Left colon (tissue), 2 donors: Measurements from ENCODE around the gene LARGE1. TPM values are rescaled to one million over a fixed set of nuclear protein-coding genes. Genes with fewer than 3 reads are reported as not detected.

Source experiments
- ATAC-seq: fragments of 200-7000 bp; cut with Tn5 transposase; one replicate; pipeline ENCODE4 v1.9.1; 2020; ENCODE audit warnings: mild to moderate bottlenecking, moderate library complexity
- DNase-seq, 2 donors: peaks; one replicate each; pipeline ENCODE4 v3.0.0-alpha.2; 2020
- intact Hi-C, 2 donors: fragments of 100-400 bp; cut with DNase I in 1 of 2; cut with micrococcal nuclease in 1 of 2; formaldehyde crosslinking; loops; one replicate each; pipeline versions ENCODE4 v1.11.2 to v1.14.0; 2022; cut with DNase I, micrococcal nuclease
- total RNA-seq, 2 donors: library from RNA; stranded (reverse); fragmentation: NEBNext Ultra II Directional; extraction: Animal tissue kit (Norgen Biotek cat#: 25700); gene quantifications; one replicate each; pipeline ENCODE4 v1.2.1, GENCODE V29; 2021
- donor health status: DM: no; HTN: no; CAD: no.
- donor health status: DM: yes; HTN: yes; CAD: no.

The LARGE1 gene
- total RNA-seq, 2 donors from 2014 or later = 51.6 to 69.6 TPM

DNA sequence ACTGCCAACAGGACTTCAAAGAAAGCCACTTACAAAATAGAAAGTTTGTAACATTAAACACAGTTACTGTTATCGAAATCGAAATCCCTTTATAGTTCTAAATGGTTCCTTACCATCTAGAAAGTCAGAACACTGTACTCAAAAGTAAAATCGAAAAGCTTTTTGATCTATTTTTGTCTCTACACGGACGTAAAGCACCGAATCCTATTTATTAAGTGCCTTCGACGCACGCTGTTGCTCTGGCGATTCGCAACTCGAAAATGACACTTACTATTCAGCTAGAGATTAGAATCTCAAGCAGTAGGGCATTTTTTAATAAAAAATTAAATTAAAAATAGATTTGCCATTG is 78.3 kb downstream of the LARGE1 start:
- no peak for ATAC-seq
- intact Hi-C loops = no loop called here
- no peak for DNase-seq

DNA sequence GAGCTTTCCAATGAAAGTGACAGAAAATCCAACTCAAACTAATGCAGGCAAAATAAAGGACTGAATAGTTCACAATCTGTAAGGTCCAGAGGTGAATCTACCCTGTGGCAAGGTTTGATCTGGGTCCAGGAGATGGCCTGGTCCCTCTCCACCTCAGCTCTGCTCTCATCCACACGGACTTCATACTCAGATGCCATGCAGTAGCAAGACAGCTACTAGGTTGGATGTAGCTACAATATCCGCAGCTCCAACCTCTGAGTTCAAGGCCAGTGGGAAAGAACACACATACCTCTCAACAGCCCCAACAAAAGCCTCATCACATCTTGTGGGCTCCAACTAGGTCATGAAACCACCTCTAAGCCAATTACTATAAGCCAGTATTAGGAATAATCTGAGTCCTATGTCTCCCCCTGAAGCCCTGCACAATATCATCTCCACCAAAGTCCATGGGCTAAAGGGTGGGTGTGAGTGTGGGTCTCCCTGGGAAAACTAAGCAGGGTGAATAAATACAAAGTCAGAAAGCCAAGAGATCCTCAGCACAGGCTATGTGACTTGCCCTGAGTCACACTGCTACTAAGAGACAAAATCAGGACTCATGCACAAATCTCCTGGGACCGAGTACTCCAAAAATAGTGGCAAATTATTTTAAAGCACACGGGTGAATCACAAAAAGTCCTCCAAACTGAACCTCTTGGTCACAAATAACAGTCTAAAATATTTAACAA is 78.8 kb downstream of the LARGE1 start:
- intact Hi-C loops = no loop called here
- ATAC-seq = no peak
- no peak for DNase-seq

DNA sequence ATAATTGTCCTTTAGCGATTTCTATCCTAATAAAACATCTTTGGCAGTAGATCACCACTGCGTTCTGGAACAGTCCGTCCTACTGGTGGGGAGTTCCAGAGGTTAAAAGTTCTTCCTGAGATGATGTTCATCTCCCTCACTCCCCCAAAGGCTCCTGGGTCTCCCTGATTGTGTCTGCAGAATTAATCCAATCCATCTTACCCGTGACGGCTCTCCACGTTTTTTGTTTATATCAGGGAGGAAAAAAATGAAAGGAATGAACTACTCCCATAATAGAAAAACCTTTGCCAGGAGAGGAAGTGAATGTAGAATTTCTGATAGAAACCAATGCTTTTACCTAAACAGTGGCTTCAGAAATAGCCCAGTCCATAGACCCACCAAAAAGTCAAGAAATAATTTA is 81.6 kb downstream of the LARGE1 start:
- ATAC-seq = no peak
- intact Hi-C loops = no loop called here
- DNase-seq = no peak

DNA sequence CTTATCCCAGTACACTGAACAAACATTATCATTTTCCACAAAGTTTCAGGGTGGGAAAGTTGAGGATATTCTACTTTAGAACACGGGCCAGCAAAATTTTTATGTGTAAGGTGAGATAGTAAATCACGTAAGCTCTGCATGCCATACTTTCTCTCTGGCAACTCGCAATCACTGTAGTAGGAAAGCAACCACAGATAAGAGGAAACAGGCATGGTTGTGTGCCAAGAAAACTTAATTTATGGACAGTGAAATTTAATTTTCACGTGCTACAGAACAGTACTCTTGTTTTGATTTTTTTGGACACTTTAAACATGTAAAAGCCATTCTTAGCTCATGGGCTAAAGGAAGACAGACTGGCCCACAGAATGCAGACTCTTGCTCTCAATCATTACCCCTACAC is 82.5 kb downstream of the LARGE1 start:
- no peak for DNase-seq
- intact Hi-C loops = no loop called here
- peak; percentile 24 for ATAC-seq

DNA sequence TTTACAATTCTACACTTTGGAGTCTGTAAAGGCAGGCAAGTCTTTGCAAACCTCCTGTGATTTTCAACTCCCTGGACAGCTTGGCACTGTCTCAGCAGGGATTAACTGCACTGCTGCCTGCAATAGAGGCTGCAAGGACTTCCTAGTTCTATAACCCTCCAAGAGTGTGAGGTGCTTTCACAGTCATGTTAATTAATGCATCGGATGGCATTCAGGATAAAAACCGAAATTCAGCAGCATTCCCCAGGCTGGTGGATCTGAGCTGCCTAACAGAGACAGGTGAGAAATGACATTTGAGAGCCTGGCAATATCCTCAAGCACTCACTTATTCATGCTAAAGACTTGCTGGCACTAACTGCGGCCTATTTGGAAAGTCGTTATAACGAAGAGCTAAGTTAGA is 85.0 kb downstream of the LARGE1 start:
- intact Hi-C loops = no loop called here
- peak in 1 of 2 donors; percentile 36 for DNase-seq
- ATAC-seq = peak; percentile 79

DNA sequence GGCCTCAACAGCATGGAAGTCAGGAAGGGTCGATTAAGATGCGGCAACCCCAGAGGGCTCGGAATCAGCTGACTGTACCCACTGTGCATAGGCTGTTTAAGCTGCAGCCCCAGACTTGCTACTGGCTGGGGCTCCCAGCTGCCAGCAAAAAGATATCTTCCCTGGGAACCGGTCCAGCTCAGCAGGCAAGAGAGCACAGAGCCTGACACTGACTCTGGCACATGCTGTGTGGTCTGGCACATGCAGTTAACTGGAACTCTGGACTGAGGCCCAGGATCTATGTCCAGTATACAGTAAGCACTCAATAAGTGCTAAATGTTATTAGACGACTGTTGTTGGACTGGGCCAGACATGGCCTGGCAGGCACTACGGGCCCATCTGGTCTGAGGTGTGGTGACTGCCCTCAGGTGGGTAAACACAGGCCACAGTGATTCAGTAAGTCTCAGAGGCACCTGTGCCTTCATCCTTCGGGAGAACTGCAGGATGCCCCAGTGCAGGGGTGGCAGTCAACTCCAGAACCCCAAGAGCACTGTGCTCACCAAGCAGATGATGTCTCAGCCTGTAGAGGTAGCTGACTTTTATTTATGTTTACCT is 87.6 kb downstream of the LARGE1 start:
- no peak for ATAC-seq
- no peak for DNase-seq
- intact Hi-C loops = no loop called here

DNA sequence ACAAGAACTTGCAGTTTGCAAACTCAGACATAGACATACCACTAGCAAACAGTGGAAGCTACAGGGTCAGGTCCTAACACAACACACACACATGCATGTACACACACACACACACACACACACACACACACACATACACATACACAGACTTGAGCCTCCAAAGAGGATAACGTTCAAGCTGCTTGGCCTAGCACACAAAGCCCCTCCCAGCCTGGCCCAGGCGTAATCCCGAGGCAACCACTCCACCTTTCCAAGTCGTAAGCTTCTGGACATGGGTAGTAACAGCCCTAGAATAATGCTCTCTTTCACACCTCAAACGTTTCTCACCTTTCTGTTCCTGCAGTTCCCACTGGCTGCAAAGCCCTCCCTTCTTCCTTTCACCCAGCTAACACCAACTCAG is 88.6 kb downstream of the LARGE1 start:
- ATAC-seq (no peak), DNase-seq (no peak)
- intact Hi-C loops = no loop called here

DNA sequence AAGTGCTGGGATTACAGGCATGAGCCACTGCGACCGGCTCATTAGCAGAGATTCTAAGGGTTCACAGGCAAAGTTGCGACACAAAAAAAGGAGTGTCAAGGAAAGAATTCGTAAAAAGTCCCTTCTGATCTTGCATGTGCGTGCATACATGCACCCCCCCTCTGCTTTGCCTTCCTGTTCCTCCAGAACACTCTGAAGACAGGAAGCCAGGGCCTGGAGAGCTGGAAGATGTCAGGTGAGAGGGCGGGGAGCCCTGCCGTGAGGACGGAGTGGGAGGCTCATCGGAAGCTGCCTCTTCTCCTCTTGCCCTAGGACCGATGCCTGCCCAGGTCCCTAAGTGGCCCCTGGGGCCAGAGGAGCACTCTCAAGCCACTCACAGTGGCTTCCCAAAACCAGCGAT is 89.1 kb downstream of the LARGE1 start:
- intact Hi-C loops = no loop called here
- ATAC-seq (no peak), DNase-seq (no peak)

DNA sequence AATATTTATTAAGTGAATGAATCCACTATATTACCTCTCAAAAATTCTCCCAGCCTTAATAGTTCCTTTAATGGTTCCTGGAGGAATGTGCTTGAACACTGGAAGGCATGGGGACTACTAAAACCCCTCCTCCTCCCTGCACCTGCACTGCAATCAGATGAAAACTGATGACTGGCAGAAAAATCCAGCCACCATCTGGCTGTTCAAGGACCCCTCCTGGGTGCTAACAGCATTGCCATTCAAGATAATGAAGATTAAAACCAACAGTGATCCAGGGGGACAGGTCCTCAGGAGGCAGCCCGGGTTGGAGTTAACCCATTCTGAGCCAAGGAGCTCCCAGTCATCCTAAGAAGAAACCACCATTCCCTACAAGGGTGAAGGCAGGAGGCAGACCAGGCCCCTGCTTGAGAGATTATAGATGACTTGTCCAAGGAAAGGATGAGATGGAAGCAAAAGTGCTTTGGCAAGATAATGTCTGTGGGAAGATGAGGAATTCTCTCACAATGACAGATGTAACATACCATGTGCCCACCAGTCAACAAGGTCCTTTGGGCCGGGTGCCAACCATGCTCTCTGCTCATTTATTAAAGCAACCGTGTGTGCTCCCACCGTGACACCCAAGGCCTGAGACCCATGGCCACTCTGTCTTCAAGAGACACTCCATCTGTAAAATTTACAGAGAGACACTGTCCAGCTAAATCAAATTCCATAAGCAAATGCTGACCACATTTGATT is 90.6 kb downstream of the LARGE1 start:
- ATAC-seq = no peak
- no peak for DNase-seq
- intact Hi-C loops = no loop called here

DNA sequence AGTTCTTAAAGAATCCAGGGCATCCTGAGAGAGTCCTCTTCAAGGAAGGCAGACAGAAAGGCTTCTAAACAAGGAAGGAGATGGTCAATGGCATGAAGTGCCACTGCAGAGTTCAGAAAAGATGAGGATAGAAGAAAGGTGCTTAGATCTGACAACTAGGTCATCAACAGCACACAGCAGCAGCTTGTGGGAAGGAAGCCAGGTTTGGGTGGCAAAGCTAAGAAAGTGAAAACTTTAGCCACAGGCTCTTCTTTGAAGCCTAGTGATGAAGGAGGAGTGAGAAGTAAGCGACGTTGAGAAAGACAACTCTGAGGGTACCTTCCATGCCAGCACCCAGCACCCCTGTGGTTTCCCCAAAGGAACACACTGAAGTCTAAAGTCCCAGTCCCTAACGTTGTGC is 92.0 kb downstream of the LARGE1 start:
- no peak for DNase-seq
- intact Hi-C loops = no loop called here
- no peak for ATAC-seq

DNA sequence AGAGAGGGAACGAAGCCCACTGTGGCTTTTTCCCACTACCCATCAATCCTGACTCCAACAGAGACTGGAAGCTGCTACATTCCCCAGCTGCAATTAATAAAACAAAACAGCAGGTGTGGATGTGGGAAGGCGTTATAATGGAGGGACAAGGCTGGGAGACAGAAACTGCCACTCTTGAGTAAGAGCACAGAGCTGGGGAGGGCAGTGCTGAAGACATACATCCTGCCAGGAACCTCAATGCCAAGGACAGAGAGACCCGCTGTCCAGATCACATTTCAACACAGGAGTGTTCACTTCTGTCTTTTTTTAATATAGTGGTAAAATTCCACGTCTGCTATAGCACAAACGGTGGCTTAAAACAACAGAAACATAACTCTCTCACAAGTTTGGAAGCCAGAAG is 94.5 kb downstream of the LARGE1 start:
- intact Hi-C loops = no loop called here
- ATAC-seq (no peak), DNase-seq (no peak)

DNA sequence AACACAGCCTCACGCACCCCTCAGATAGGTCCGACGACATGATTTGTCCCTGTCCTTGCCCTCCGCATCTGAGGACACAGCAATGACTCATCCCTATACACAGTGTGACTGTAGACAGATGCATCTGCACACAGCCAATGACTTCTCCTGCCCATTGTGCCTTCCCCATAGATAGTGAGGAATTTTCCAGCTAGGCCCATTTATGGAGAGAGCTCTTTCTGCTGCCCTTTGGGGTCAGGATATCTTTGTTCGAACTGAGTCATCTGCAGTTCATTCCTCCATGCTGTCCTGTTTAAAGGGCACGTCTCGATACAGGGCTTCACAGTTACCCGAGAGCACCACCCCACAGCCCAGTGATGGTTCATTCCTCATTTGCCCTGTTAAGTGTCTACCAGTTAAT is 96.7 kb downstream of the LARGE1 start:
- ATAC-seq = no peak
- DNase-seq = no peak
- intact Hi-C loops = no loop called here

DNA sequence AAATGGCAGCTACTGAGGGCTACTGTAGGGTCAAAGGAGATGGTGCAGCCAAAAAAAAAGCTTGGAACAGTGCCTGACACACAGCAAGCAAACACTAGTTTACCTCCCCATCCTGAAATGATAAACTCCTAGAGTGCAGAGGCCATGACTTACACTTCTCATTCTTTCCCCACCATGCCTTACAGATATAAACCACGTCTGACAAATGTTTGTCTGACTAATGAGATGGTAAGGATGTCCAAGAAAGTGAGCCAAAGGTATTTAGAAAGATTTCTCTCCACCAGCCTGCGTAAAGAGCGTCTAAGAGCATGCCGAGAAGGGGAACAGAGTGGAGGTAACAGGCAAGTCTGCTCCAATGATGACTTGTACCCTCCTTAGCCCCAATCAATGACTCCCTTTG is 99.0 kb downstream of the LARGE1 start:
- DNase-seq (no peak), ATAC-seq (no peak)
- intact Hi-C loops = no loop called here

DNA sequence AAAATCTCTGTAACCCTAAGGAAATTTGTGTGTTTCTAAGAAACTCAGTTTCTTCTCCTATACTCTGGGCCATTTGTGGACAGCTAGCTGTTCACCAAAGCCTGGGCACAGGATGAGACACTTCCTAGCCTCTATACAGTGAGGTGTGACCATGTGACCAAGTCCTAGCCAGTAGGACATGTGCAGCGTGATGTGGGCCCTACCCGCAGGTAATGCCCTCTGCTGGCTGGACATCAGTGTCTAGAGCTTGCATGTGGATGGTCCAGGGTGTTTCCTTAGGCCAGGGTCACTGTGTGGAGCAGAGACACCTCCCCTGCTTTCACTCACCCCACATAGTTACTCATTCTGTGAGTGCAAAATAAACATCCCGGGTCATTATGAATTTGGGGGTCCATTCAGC is 100.5 kb downstream of the LARGE1 start:
- ATAC-seq (peak; percentile 35), DNase-seq (no peak)
- intact Hi-C loops = no loop called here

DNA sequence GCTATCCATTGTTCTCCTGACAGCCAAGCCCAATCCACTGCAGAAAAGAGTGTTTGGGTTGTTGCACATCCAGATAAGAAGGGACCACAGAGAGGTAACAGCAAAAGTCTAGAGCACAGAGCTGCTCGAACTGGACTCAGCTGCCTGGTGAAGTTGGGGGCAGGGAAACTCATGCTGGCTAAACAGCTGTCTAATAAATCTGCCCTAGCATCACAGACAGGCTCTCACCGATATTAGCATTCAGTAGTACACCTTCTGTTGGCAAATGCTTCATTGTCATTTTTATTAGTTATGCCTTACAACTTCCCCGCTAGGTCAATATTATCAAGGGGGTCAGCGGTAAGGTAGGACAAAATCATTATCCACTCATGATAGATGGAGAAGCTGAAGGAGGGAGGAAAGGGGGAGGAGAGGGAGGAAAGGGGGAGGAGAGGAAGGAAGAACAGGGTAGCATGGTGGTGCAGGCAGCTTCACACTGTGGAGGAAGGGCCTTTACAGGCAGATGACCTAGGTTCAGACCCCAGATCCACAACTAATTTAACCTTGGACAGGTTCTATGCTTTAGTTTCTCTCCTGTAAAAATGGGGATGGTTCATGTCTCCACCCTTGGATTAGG is 102.7 kb downstream of the LARGE1 start:
- DNase-seq (no peak), ATAC-seq (no peak)
- intact Hi-C loops = no loop called here

DNA sequence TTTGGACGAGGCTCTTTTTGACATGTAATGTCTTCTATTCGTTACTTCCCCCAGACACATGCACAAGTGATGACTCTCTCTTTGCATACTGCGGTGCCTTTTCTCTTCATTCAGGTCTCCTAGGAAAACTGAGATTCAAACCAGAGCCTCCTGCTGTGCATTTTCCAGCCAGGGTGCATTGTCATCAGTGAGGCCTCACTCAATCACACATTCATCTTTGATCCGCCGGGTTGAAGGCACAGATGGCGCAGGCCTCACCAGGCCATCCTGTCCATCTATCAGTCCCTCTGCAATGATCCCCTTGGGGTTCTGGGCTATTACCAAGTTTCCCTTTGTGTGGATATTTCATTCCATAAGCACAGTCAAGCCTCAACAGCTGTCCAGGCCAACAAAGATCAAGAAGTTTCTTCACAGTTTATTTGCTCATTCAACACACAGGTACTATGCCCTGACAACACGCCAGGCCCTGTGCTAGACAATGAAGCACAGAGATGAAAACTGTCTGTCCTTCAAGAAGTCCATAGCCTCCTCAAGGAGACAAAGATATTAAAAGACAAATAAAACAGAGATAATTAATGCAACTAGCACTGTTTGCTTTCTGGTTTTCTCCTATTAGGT is 107.8 kb downstream of the LARGE1 start:
- DNase-seq (no peak), ATAC-seq (no peak)
- intact Hi-C loops = no loop called here

DNA sequence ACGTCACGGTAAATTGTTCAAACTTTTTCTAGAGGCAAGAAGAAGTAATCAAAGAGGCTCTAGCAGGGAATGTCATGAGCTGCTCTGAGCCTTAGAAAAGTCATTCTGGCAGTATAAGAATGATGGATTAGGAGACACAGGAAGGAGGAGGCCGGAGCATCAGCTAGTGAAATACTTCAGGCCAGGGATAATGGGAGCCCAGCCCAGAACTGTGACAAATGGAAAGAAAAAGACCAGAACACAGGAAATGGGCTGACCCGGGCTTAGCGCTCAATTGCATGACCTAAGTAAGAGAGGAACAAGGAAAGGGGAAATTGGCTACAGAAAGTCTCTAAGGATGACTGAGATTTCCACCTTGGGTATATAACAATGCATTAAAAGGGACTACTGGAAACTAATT is 108.6 kb downstream of the LARGE1 start:
- DNase-seq (peak; percentile 28 to 68), ATAC-seq (peak; percentile 15)
- intact Hi-C loops = no loop called here

DNA sequence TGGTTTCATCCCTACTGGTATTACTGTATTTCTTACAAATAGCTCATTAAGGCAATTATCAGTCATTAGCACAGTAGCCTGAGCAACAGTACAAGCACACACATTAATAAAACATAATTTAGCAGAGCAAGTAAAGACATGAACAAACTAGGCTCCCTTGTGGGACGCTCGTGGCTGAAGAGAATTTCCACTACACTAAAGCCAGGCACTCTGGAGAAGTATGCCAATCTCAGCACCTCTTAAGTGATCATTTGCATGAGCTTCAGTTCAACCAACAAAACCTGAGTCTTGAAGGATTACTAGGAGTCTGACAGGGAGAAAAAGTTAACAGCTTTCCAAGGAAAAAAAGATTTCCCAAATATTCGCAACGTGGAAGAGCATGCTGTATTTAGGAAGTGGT is 109.1 kb downstream of the LARGE1 start:
- intact Hi-C loops = no loop called here
- no peak for ATAC-seq

DNA sequence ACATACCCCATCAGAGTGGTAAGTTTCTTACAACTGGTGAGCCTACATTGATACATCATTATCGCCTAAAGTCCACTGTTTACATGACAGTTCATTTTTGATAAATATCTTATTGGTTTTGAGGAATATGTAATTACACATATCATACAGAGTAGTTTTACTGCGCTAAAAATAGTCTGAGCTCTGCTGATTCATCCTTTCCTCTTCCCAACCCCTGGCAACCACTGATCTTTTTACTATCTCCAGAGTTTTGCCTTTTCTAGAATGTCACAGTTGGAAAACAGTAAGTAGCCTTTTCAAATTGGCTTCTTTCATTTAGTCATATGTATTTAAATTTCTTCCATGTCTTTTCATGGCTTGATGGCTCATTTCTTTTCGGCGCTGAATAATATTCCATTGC is 112.8 kb downstream of the LARGE1 start:
- no peak for ATAC-seq
- intact Hi-C loops = no loop called here

More for the DNA sequence above, 109.1 kb downstream of the LARGE1 start:
- DNase-seq = no peak

DNA sequence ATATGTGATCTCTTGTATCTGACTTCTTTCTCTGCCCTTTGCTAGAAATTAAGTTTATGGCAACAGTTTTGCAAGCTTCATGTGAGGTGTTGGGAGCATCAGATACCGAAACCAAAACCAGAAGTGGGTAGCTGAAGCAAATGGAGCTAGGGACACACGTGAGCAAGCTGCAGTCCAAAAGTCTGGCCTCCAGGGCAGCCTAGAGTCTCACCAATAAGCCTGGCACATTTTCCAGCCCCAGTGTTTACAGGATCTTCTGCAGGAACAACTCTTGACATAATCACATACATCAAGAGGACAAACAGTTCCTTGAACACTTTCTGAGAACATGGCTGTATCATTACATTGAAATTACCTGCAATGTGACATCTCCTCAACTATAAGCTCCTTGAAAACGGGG is 114.1 kb downstream of the LARGE1 start:
- no peak for ATAC-seq
- intact Hi-C loops = no loop called here
- peak in 1 of 2 donors; percentile 46 for DNase-seq

More for the DNA sequence above, 112.8 kb downstream of the LARGE1 start:
- DNase-seq = no peak
